ENCODE results near the gene RTP2.
A peak's percentile ranks its signal among the peaks of the same experiment; 100 is the strongest.

RTP2 gene

GRCh38 chr3:187738331-187739093 lies 36.2 kb upstream of the RTP2 start:
- peak; percentile 69 for DNase-seq

- no peak for DNase-seq
These were observed 35.6 kb upstream of the RTP2 start for GRCh38 chr3:187738071-187738330.

GRCh38 chr3:187737368-187738070 lies 35.2 kb upstream of the RTP2 start:
- DNase-seq: peak; percentile 37

GRCh38 chr3:187737006-187737367 lies 34.6 kb upstream of the RTP2 start:
- no peak for DNase-seq

- DNase-seq: no peak
These were observed 34.1 kb upstream of the RTP2 start for GRCh38 chr3:187736418-187736871.

GRCh38 chr3:187735837-187736236 lies 33.5 kb upstream of the RTP2 start:
- no peak for DNase-seq

- DNase-seq: no peak
These were observed 33.0 kb upstream of the RTP2 start for GRCh38 chr3:187735383-187735782.

- DNase-seq: no peak
These were observed 32.5 kb upstream of the RTP2 start for GRCh38 chr3:187734841-187735240.

GRCh38 chr3:187733371-187733770 lies 31.0 kb upstream of the RTP2 start:
- no peak for DNase-seq

- no peak for DNase-seq
These were observed 27.2 kb upstream of the RTP2 start for GRCh38 chr3:187729598-187729997.

GRCh38 chr3:187728940-187729583 lies 26.7 kb upstream of the RTP2 start:
- DNase-seq: no peak

GRCh38 chr3:187728248-187728647 lies 25.9 kb upstream of the RTP2 start:
- DNase-seq: no peak

GRCh38 chr3:187726564-187726963 lies 24.2 kb upstream of the RTP2 start:
- no peak for DNase-seq

- DNase-seq: no peak
These were observed 23.5 kb upstream of the RTP2 start for GRCh38 chr3:187725653-187726370.

- no peak for DNase-seq
These were observed 22.9 kb upstream of the RTP2 start for GRCh38 chr3:187725224-187725623.

- no peak for DNase-seq
These were observed 19.9 kb upstream of the RTP2 start for GRCh38 chr3:187722206-187722612.

- no peak for DNase-seq
These were observed 18.7 kb upstream of the RTP2 start for GRCh38 chr3:187721055-187721454.

GRCh38 chr3:187720337-187720670 lies 17.9 kb upstream of the RTP2 start:
- DNase-seq: no peak

GRCh38 chr3:187719628-187720336 lies 17.4 kb upstream of the RTP2 start:
- DNase-seq: no peak

GRCh38 chr3:187718802-187719201 lies 16.4 kb upstream of the RTP2 start:
- DNase-seq: no peak

- DNase-seq: no peak
These were observed 15.2 kb upstream of the RTP2 start for GRCh38 chr3:187717572-187717971.

- DNase-seq: peak; percentile 68
These were observed 12.1 kb upstream of the RTP2 start for GRCh38 chr3:187714404-187714979.

GRCh38 chr3:187713504-187713903 lies 11.1 kb upstream of the RTP2 start:
- no peak for DNase-seq

All from activated naive CD4-positive, alpha-beta T cell treated with anti-CD3 and anti-CD28 coated beads, Interleukin-2, amount 50 U/mL, for 16 hours (primary cell).